ENCODE measurements around the gene EFCAB8. TPM values are rescaled to one million over a fixed set of nuclear protein-coding genes. Genes with fewer than 3 reads are reported as not detected.

The EFCAB8 gene
- total RNA-seq, 6 experiments from 2014 or later: 0.17 to 0.22 (median 0.20) TPM; not detected in 2

DNA sequence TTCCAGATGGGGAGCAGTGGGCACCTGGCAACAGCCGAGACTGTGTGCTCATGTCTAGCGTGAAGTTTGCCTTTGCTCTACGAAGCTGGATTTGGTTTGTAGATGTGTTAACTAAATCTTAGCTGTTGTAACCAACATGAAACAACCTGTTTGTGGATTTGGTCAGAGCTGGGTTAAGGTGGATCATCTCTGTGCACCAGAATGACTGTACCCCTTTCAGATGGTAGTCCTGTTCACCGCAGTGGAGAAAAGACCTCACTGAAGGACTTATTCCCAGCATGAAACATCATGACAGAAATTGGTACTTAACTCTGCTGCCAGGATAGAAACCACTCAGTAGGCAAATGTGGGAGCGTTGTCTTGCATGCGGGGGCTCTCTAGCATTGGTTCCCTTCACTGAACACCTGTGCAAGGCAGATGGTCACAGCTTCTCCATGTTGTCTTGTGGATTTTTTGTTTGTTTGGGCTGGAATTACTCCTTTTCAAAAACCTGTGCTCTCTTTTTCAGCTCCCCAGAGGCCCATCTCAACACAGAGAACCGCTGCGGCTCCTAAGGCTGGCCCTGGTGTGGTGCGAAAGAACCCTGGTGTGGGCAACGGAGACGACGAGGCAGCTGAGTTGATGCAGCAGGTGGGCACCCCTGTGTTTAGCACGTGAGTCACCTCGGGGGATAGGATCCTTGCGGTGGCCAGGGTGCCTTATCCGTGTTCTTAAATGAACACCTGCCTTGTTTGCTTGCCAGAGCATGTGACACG, 19.3 kb upstream of the EFCAB8 start:
- no peak for DNase-seq
- Histone ChIP-seq H3K4me3 (no peak overlapping the region), H3K27me3 (no peaks in the 10 kb centered on the region), H3K27ac (no peak overlapping the region), H3K4me1 (no peaks in the 10 kb centered on the region), H3K36me3 (peaks cover 0 to 74% (median 24%) of the 10 kb centered on the region in 4 donors), H3K9me3 (no peaks in the 10 kb centered on the region)
- WGBS (ENCODE audit: insufficient coverage, low coverage, low lambda C conversion rate, missing lambda C conversion rate): 95% methylated on average over 9 of the region's 17 CpGs
- intact Hi-C loops (cut with DNase I): no loop called here
- TF ChIP-seq, protein P1, sequence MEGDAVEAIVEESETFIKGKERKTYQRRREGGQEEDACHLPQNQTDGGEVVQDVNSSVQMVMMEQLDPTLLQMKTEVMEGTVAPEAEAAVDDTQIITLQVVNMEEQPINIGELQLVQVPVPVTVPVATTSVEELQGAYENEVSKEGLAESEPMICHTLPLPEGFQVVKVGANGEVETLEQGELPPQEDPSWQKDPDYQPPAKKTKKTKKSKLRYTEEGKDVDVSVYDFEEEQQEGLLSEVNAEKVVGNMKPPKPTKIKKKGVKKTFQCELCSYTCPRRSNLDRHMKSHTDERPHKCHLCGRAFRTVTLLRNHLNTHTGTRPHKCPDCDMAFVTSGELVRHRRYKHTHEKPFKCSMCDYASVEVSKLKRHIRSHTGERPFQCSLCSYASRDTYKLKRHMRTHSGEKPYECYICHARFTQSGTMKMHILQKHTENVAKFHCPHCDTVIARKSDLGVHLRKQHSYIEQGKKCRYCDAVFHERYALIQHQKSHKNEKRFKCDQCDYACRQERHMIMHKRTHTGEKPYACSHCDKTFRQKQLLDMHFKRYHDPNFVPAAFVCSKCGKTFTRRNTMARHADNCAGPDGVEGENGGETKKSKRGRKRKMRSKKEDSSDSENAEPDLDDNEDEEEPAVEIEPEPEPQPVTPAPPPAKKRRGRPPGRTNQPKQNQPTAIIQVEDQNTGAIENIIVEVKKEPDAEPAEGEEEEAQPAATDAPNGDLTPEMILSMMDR (IDR thresholded peaks at IDR 0.05): no peak
- TF ChIP-seq POLR2A (IDR thresholded peaks at IDR 0.05): no peak
- ATAC-seq: no peak

DNA sequence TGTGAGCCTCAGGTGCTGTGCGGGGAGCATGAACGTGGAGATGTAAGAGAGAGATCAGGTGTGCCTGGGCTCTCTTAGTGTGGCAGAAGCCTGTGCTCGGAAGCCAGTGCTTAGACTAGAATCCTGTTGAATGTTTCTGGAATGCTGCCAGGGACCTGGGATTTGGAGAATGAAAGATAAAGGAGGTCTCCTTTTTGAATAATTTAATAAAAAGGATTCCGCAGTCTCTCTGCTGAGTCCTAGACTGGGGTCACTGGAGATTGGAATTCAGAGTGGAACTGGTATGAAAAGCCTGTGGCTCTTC, 18.8 kb upstream of the EFCAB8 start:
- DNase-seq (no peak), ATAC-seq (no peak)
- TF ChIP-seq, protein P1 (IDR thresholded peaks at IDR 0.05): no peak
- H3K4me1 ChIP-seq: no peaks in the 10 kb centered on the region
- WGBS (ENCODE audit: insufficient coverage, low coverage, low lambda C conversion rate, missing lambda C conversion rate): 88% methylated on average over 4 of the region's 4 CpGs
- intact Hi-C loops (cut with DNase I): no loop called here
- no peak overlapping the region for H3K27ac ChIP-seq
- no peaks in the 10 kb centered on the region for H3K27me3 ChIP-seq
- peaks cover 0 to 74% (median 21%) of the 10 kb centered on the region in 4 donors for H3K36me3 ChIP-seq
- no peak overlapping the region for H3K4me3 ChIP-seq
- H3K9me3 ChIP-seq: no peaks in the 10 kb centered on the region

DNA sequence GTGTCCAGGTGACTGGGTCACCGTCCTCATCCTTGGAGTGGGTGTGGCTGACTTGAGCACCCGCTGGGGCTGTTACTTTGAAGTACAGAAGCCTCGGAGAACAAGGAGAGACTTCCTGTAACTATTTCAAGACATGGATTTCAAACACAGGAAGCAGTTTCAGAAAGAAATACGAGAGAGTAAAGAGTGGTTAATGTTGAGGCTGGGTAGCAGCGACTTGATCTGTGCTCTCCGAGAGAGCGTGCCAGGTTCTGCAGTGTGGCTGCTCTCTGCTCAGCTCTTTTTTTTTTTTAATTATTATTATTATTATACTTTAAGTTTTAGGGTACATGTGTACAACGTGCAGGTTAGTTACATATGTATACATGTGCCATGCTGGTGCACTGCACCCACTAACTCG, 17.5 kb upstream of the EFCAB8 start:
- intact Hi-C loops (cut with DNase I): no loop called here
- no peak for DNase-seq
- Histone ChIP-seq H3K9me3 (no peaks in the 10 kb centered on the region), H3K4me1 (no peaks in the 10 kb centered on the region), H3K36me3 (peaks cover 0 to 77% (median 21%) of the 10 kb centered on the region in 4 donors), H3K27ac (no peak overlapping the region), H3K4me3 (no peak overlapping the region), H3K27me3 (no peaks in the 10 kb centered on the region)
- no peak for ATAC-seq
- TF ChIP-seq POLR2A (IDR thresholded peaks at IDR 0.05): no peak
- TF ChIP-seq, protein P1 (IDR thresholded peaks at IDR 0.05): no peak
- 57% methylated on average over 8 of the region's 9 CpGs for WGBS (ENCODE audit: insufficient coverage, low coverage, low lambda C conversion rate, missing lambda C conversion rate)

- Histone ChIP-seq H3K36me3 (peaks cover 1 to 75% (median 23%) of the 10 kb centered on the region in 4 donors), H3K27ac (no peak overlapping the region), H3K4me3 (no peak overlapping the region), H3K4me1 (no peaks in the 10 kb centered on the region), H3K9me3 (no peaks in the 10 kb centered on the region), H3K27me3 (no peaks in the 10 kb centered on the region)
- TF ChIP-seq POLR2A (IDR thresholded peaks at IDR 0.05): no peak
- TF ChIP-seq, protein P1 (IDR thresholded peaks at IDR 0.05): no peak
- intact Hi-C loops (cut with DNase I): no loop called here
- ATAC-seq (no peak), DNase-seq (no peak)
- 75% methylated on average over 2 of the region's 2 CpGs for WGBS (ENCODE audit: insufficient coverage, low coverage, low lambda C conversion rate, missing lambda C conversion rate)
These were observed 17.1 kb upstream of the EFCAB8 start for GRCh38 chr20:32841632-32842031.
